HEK293 (cell line): Measurements from ENCODE around the gene TNNI3K.

ENCODE experiments used
- CTCF ChIA-PET: fragments of 350-600 bp; formaldehyde crosslinking; extraction: SDS; loops from one replicate; lab custom pipeline; 2021; ENCODE audit warnings: antibody characterized with exemption; lab: Yijun Ruan, JAX
- POLR2A ChIA-PET: fragments of 300-600 bp; formaldehyde crosslinking; extraction: SDS; loops from one replicate; lab custom pipeline; 2020; ENCODE audit warnings: antibody characterized with exemption, inconsistent platforms; lab: Yijun Ruan, JAX
- H3K27ac ChIP-seq: fragments of 200-500 bp; sonication (Bioruptor generic); 2 replicates; pipeline ENCODE4 v1.5.1; 2014; ENCODE audit warnings: low read depth, low read length, control low read depth, inconsistent platforms; ENCODE audit errors: extremely low read depth
- H3K36me3 ChIP-seq, 2 experiments: fragments of 200-500 bp in 1 of 2; sonication (Bioruptor generic) in 1 of 2; 1 replicate in 1 of 2; 2 replicates in 1 of 2; pipeline ENCODE4 v1.5.1; 2014 to 2017; ENCODE audit warnings: inconsistent platforms in 2 of 2, low read length in 2 of 2; ENCODE audit not compliant: control insufficient read depth in 2 of 2, insufficient read depth in 1 of 2
- H3K4me1 ChIP-seq: fragments of 200-500 bp; sonication (Bioruptor generic); 2 replicates; pipeline ENCODE4 v1.5.1; 2014; ENCODE audit warnings: mild to moderate bottlenecking, low read length, inconsistent platforms; ENCODE audit not compliant: control insufficient read depth, insufficient read depth
- H3K4me3 ChIP-seq: 2 replicates; pipeline ENCODE4 v1.5.1; 2011; ENCODE audit warnings: low read depth, mild to moderate bottlenecking, control low read depth, low read length, moderate library complexity
- H3K9me3 ChIP-seq: fragments of 200-500 bp; sonication (Bioruptor generic); 2 replicates; pipeline ENCODE4 v1.5.1; 2014; ENCODE audit warnings: low read depth, low read length, inconsistent platforms; ENCODE audit not compliant: control insufficient read depth, insufficient read depth
- FEZF1 ChIP-seq: fragments of 450-650 bp; formaldehyde crosslinking; IDR thresholded peaks from 2 replicates; pipeline ENCODE4 v1.5.1; 2016; ENCODE audit warnings: missing biosample characterization, missing genetic modification characterization
- GLIS1 ChIP-seq: fragments of 450-650 bp; formaldehyde crosslinking; IDR thresholded peaks from 2 replicates; pipeline ENCODE4 v1.5.1; 2016; ENCODE audit warnings: missing biosample characterization, missing genetic modification characterization
- HOXA7 ChIP-seq: sonication (generic); formaldehyde crosslinking; IDR thresholded peaks from 2 replicates; pipeline ENCODE4 v1.8.1; 2022; ENCODE audit warnings: missing genetic modification reagents, borderline replicate concordance
- HOXC10 ChIP-seq: sonication (generic); formaldehyde crosslinking; IDR thresholded peaks from 2 replicates; pipeline ENCODE4 v1.8.1; 2023; ENCODE audit warnings: mild to moderate bottlenecking, missing genetic modification reagents
- KLF16 ChIP-seq: fragments of 450-650 bp; formaldehyde crosslinking; IDR thresholded peaks from 2 replicates; pipeline ENCODE4 v1.5.1; 2017; ENCODE audit warnings: missing biosample characterization, missing genetic modification characterization
- ZBTB17 ChIP-seq: fragments of 450-650 bp; formaldehyde crosslinking; IDR thresholded peaks from 2 replicates; pipeline ENCODE4 v1.5.1; 2016; ENCODE audit warnings: missing biosample characterization, missing genetic modification characterization
- ZFP3 ChIP-seq: fragments of 450-650 bp; formaldehyde crosslinking; IDR thresholded peaks from 2 replicates; pipeline ENCODE4 v1.5.1; 2016; ENCODE audit warnings: low read depth, missing biosample characterization, missing genetic modification characterization
- ZNF114 ChIP-seq: fragments of 450-650 bp; formaldehyde crosslinking; IDR thresholded peaks from 2 replicates; pipeline ENCODE4 v1.5.0; 2017; ENCODE audit warnings: missing biosample characterization, missing genetic modification characterization
- ZNF169 ChIP-seq: fragments of 450-650 bp; formaldehyde crosslinking; IDR thresholded peaks from 2 replicates; pipeline ENCODE4 v1.5.1; 2016; ENCODE audit warnings: missing biosample characterization, missing genetic modification characterization
- ZNF214 ChIP-seq: fragments of 450-650 bp; formaldehyde crosslinking; IDR thresholded peaks from 2 replicates; pipeline ENCODE4 v1.5.1; 2017; ENCODE audit warnings: missing biosample characterization, mild to moderate bottlenecking, missing genetic modification characterization, borderline replicate concordance
- ZNF223 ChIP-seq: fragments of 450-650 bp; formaldehyde crosslinking; IDR thresholded peaks from 2 replicates; pipeline ENCODE4 v1.5.1; 2016; ENCODE audit warnings: missing biosample characterization, missing genetic modification characterization
- ZNF341 ChIP-seq: fragments of 450-650 bp; formaldehyde crosslinking; IDR thresholded peaks from 2 replicates; pipeline ENCODE4; 2016; ENCODE audit warnings: low read depth, missing biosample characterization, missing genetic modification characterization
- ZNF394 ChIP-seq: fragments of 450-650 bp; formaldehyde crosslinking; IDR thresholded peaks from 2 replicates; pipeline ENCODE4 v1.5.1; 2016; ENCODE audit warnings: missing biosample characterization, missing genetic modification characterization, mild to moderate bottlenecking, moderate library complexity, borderline replicate concordance
- ZNF404 ChIP-seq: fragments of 450-650 bp; formaldehyde crosslinking; IDR thresholded peaks from 2 replicates; pipeline ENCODE4 v1.5.1; 2017; ENCODE audit warnings: missing biosample characterization, missing genetic modification characterization
- ZNF514 ChIP-seq: fragments of 450-650 bp; formaldehyde crosslinking; IDR thresholded peaks from 2 replicates; pipeline ENCODE4 v1.5.1; 2016; ENCODE audit warnings: missing biosample characterization, missing genetic modification characterization
- ZNF529 ChIP-seq: fragments of 450-650 bp; formaldehyde crosslinking; IDR thresholded peaks from 2 replicates; pipeline ENCODE4 v1.5.1; 2017; ENCODE audit warnings: missing genetic modification characterization, missing biosample characterization; ENCODE audit not compliant: insufficient replicate concordance
- ZNF544 ChIP-seq: fragments of 450-650 bp; formaldehyde crosslinking; IDR thresholded peaks from 2 replicates; pipeline ENCODE4 v1.5.0; 2017; ENCODE audit warnings: missing biosample characterization, missing genetic modification characterization
- ZNF560 ChIP-seq: fragments of 450-650 bp; formaldehyde crosslinking; IDR thresholded peaks from 2 replicates; pipeline ENCODE4 v1.5.1; 2017; ENCODE audit warnings: missing biosample characterization, missing genetic modification characterization, borderline replicate concordance
- ZNF624 ChIP-seq: fragments of 450-650 bp; formaldehyde crosslinking; IDR thresholded peaks from 2 replicates; pipeline ENCODE4 v1.5.1; 2017; ENCODE audit warnings: missing biosample characterization, missing genetic modification characterization
- ZNF701 ChIP-seq: fragments of 450-650 bp; formaldehyde crosslinking; IDR thresholded peaks from 2 replicates; pipeline ENCODE4 v1.5.1; 2016; ENCODE audit warnings: missing biosample characterization, missing genetic modification characterization
- ZNF776 ChIP-seq: fragments of 450-650 bp; formaldehyde crosslinking; IDR thresholded peaks from 2 replicates; pipeline ENCODE4 v1.5.0; 2017; ENCODE audit warnings: missing biosample characterization, missing genetic modification characterization, borderline replicate concordance
- ZNF777 ChIP-seq: fragments of 450-650 bp; formaldehyde crosslinking; IDR thresholded peaks from 2 replicates; pipeline ENCODE4 v1.5.1; 2017; ENCODE audit warnings: missing biosample characterization, missing genetic modification characterization, borderline replicate concordance
- ZNF792 ChIP-seq: fragments of 450-650 bp; formaldehyde crosslinking; IDR thresholded peaks from 2 replicates; pipeline ENCODE4 v1.5.1; 2016; ENCODE audit warnings: missing biosample characterization, missing genetic modification characterization
- ZNF843 ChIP-seq: fragments of 450-650 bp; formaldehyde crosslinking; IDR thresholded peaks from 2 replicates; pipeline ENCODE4 v1.5.1; 2016; ENCODE audit warnings: missing biosample characterization, missing genetic modification characterization
- TF ChIP-seq, protein P1 (sequence below): fragments of 450-650 bp; formaldehyde crosslinking; IDR thresholded peaks from 2 replicates; pipeline ENCODE4 v1.5.1; 2016; ENCODE audit warnings: missing biosample characterization, missing genetic modification characterization, low read depth
- TF ChIP-seq, protein P2 (sequence below): fragments of 450-650 bp; formaldehyde crosslinking; IDR thresholded peaks from 2 replicates; pipeline ENCODE4 v1.5.1; 2017; ENCODE audit warnings: missing biosample characterization, missing genetic modification characterization
- TF ChIP-seq, protein P3 (sequence below): fragments of 450-650 bp; formaldehyde crosslinking; IDR thresholded peaks from 2 replicates; pipeline ENCODE4 v1.5.1; 2016; ENCODE audit warnings: missing biosample characterization, missing genetic modification characterization
- TF ChIP-seq, protein P4 (sequence below): fragments of 450-650 bp; formaldehyde crosslinking; IDR thresholded peaks from 2 replicates; pipeline ENCODE4 v1.5.1; 2016; ENCODE audit warnings: missing biosample characterization, missing genetic modification characterization, borderline replicate concordance
- TF ChIP-seq, protein P5 (sequence below): fragments of 450-650 bp; IDR thresholded peaks from 2 replicates; pipeline ENCODE4 v1.5.1; 2018; ENCODE audit warnings: missing biosample characterization, mild to moderate bottlenecking, missing genetic modification characterization

The TNNI3K gene

DNA sequence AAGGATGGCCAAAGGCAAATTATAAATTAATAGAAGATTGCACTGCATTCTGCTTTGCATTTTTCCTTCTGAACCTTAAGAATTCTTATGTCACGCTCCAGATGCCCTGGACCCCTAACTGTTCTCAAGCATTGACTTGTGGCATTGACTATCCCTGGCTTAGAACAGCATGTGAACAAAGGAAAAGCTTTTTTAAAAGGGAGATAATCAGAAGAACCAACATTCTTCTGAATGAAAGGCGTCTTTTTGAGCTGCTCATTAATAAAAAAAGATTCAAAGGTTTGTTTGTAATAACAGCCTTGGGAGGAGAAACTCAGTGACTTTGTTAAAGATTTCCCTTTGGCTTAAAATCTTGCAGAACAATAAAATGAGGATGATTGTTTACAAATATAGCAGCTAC, 105.5 kb downstream of the TNNI3K start:
- POLR2A ChIA-PET, result no interaction called here
- no peaks in the 10 kb centered on the region for H3K36me3 ChIP-seq
- no peak overlapping the region for H3K4me3 ChIP-seq
- TF ChIP-seq ZFP3 (tag by site-specific recombination), result no peak
- TF ChIP-seq HOXC10 (CRISPR knock-in tag), result no peak
- no peak for TF ChIP-seq HOXA7
- no peak for TF ChIP-seq ZNF624 (tag by site-specific recombination)
- TF ChIP-seq ZNF114 (tag by site-specific recombination), result no peak
- TF ChIP-seq ZNF529 (tag by site-specific recombination), result no peak
- TF ChIP-seq, protein P1, sequence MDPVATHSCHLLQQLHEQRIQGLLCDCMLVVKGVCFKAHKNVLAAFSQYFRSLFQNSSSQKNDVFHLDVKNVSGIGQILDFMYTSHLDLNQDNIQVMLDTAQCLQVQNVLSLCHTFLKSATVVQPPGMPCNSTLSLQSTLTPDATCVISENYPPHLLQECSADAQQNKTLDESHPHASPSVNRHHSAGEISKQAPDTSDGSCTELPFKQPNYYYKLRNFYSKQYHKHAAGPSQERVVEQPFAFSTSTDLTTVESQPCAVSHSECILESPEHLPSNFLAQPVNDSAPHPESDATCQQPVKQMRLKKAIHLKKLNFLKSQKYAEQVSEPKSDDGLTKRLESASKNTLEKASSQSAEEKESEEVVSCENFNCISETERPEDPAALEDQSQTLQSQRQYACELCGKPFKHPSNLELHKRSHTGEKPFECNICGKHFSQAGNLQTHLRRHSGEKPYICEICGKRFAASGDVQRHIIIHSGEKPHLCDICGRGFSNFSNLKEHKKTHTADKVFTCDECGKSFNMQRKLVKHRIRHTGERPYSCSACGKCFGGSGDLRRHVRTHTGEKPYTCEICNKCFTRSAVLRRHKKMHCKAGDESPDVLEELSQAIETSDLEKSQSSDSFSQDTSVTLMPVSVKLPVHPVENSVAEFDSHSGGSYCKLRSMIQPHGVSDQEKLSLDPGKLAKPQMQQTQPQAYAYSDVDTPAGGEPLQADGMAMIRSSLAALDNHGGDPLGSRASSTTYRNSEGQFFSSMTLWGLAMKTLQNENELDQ, result no peak
- TF ChIP-seq ZNF776, result no peak
- no peak for TF ChIP-seq ZNF394 (tag by site-specific recombination)
- TF ChIP-seq ZNF223 (tag by site-specific recombination), result no peak
- no peak for TF ChIP-seq ZNF701 (tag by site-specific recombination)
- TF ChIP-seq, protein P2, sequence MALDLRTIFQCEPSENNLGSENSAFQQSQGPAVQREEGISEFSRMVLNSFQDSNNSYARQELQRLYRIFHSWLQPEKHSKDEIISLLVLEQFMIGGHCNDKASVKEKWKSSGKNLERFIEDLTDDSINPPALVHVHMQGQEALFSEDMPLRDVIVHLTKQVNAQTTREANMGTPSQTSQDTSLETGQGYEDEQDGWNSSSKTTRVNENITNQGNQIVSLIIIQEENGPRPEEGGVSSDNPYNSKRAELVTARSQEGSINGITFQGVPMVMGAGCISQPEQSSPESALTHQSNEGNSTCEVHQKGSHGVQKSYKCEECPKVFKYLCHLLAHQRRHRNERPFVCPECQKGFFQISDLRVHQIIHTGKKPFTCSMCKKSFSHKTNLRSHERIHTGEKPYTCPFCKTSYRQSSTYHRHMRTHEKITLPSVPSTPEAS (tag by site-specific recombination), result no peak
- TF ChIP-seq KLF16, result no peak
- TF ChIP-seq ZNF544 (tag by site-specific recombination), result no peak
- no peak for TF ChIP-seq ZNF169 (tag by site-specific recombination)
- no peak for TF ChIP-seq ZNF514 (tag by site-specific recombination)
- no peak for TF ChIP-seq GLIS1 (tag by site-specific recombination)
- TF ChIP-seq ZNF777 (tag by site-specific recombination), result no peak
- H3K27ac ChIP-seq, result no peak overlapping the region
- CTCF ChIA-PET, result interaction anchor here (0.7 kb wide), 1 partner anchor 665 kb away, joined by 3 read pairs; no protein-coding TSS in a partner anchor
- no peaks in the 10 kb centered on the region for H3K9me3 ChIP-seq
- H3K4me1 ChIP-seq, result no peaks in the 10 kb centered on the region

DNA sequence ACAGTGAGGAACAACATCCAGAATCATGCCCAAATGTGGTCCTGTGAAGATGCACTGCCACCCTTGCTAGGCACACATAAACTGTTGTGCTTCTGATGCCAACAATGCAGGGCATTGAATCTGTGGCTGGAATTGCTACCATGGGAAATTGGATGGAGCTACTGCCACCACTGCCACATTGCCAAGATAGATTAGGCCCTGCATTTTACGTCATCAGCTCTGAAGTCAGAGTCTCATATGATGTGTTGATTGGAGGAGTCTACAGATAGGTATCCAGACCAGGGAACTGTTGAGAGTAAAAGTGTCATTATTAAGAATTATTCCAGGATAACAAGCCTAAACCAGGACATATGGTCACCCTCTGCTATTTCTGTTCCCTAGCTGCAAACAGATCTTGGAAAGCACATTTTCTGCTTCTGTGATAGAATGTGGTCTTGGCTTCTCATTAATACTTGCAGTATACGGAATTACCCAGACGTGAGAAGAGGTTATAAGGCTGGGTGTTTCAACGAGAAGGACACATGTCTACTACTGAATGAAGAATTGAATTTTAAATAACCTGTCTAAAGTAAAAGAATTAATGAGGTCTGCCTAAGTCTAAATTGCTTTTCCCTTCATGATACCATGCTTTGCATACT, 106.6 kb downstream of the TNNI3K start:
- Histone ChIP-seq H3K27ac (no peak overlapping the region), H3K4me1 (no peaks in the 10 kb centered on the region), H3K36me3 (no peaks in the 10 kb centered on the region), H3K4me3 (no peak overlapping the region), H3K9me3 (no peaks in the 10 kb centered on the region)
- ChIA-PET CTCF (no interaction called here), POLR2A (no interaction called here)
- TF ChIP-seq, protein P3, sequence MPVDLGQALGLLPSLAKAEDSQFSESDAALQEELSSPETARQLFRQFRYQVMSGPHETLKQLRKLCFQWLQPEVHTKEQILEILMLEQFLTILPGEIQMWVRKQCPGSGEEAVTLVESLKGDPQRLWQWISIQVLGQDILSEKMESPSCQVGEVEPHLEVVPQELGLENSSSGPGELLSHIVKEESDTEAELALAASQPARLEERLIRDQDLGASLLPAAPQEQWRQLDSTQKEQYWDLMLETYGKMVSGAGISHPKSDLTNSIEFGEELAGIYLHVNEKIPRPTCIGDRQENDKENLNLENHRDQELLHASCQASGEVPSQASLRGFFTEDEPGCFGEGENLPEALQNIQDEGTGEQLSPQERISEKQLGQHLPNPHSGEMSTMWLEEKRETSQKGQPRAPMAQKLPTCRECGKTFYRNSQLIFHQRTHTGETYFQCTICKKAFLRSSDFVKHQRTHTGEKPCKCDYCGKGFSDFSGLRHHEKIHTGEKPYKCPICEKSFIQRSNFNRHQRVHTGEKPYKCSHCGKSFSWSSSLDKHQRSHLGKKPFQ (tag by site-specific recombination), result no peak
- TF ChIP-seq ZNF792 (tag by site-specific recombination), result no peak
- TF ChIP-seq ZNF560 (tag by site-specific recombination), result no peak
- no peak for TF ChIP-seq ZNF214 (tag by site-specific recombination)
- TF ChIP-seq ZNF404, result no peak
- no peak for TF ChIP-seq ZNF341 (tag by site-specific recombination)
- TF ChIP-seq ZNF843 (tag by site-specific recombination), result no peak
- TF ChIP-seq, protein P4, sequence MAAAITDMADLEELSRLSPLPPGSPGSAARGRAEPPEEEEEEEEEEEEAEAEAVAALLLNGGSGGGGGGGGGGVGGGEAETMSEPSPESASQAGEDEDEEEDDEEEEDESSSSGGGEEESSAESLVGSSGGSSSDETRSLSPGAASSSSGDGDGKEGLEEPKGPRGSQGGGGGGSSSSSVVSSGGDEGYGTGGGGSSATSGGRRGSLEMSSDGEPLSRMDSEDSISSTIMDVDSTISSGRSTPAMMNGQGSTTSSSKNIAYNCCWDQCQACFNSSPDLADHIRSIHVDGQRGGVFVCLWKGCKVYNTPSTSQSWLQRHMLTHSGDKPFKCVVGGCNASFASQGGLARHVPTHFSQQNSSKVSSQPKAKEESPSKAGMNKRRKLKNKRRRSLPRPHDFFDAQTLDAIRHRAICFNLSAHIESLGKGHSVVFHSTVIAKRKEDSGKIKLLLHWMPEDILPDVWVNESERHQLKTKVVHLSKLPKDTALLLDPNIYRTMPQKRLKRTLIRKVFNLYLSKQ, result no peak
- TF ChIP-seq FEZF1, result no peak
- TF ChIP-seq ZNF776, result no peak
- no peak for TF ChIP-seq ZBTB17 (tag by site-specific recombination)
- TF ChIP-seq, protein P5, sequence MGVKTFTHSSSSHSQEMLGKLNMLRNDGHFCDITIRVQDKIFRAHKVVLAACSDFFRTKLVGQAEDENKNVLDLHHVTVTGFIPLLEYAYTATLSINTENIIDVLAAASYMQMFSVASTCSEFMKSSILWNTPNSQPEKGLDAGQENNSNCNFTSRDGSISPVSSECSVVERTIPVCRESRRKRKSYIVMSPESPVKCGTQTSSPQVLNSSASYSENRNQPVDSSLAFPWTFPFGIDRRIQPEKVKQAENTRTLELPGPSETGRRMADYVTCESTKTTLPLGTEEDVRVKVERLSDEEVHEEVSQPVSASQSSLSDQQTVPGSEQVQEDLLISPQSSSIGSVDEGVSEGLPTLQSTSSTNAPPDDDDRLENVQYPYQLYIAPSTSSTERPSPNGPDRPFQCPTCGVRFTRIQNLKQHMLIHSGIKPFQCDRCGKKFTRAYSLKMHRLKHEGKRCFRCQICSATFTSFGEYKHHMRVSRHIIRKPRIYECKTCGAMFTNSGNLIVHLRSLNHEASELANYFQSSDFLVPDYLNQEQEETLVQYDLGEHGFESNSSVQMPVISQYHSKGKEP (tag by site-specific recombination), result no peak
